Left lung (tissue), 10 donors: ENCODE results near the gene RRP1. TPM values are rescaled to one million over a fixed set of nuclear protein-coding genes. Genes with fewer than 3 reads are reported as not detected.
A peak's percentile ranks its signal among the peaks of the same experiment; 100 is the strongest.
"Not testable (repeated sequence)": the region's sequence is repeated elsewhere in the genome, so short reads cannot be mapped to it uniquely, and the experiment has no call there.

Source experiments
- ATAC-seq: fragments of 200-7000 bp; cut with Tn5 transposase; one replicate; pipeline ENCODE4 v1.9.1; 2020; ENCODE audit warnings: moderate library complexity
- DNase-seq, 4 donors: peaks; one replicate each; pipeline ENCODE4 v3.0.0-alpha.2; 2013 to 2020
- H3K27ac ChIP-seq, 2 donors: fragments of 200-600 bp; sonication (generic) in 1 of 2; one replicate each; pipeline versions ENCODE4 v1.5.0 to v1.8.0; 2020 to 2021
- H3K27me3 ChIP-seq, 2 donors: fragments of 200-600 bp; sonication (generic) in 1 of 2; one replicate each; pipeline versions ENCODE4 v1.5.0 to v1.8.0; 2020 to 2021
- H3K36me3 ChIP-seq, 2 donors: fragments of 200-600 bp; sonication (generic) in 1 of 2; one replicate each; pipeline versions ENCODE4 v1.5.0 to v1.8.0; 2020 to 2021
- H3K4me1 ChIP-seq, 2 donors: fragments of 200-600 bp; one replicate each; pipeline ENCODE4 v1.8.0; 2021
- H3K4me3 ChIP-seq, 2 donors: fragments of 200-600 bp; sonication (generic) in 1 of 2; one replicate each; pipeline versions ENCODE4 v1.5.0 to v1.8.0; 2020 to 2021; ENCODE audit warnings: mild to moderate bottlenecking in 1 of 2
- H3K9me3 ChIP-seq, 2 donors: fragments of 200-600 bp; sonication (generic) in 1 of 2; one replicate each; pipeline versions ENCODE4 v1.5.0 to v1.8.0; 2020 to 2021
- CTCF ChIP-seq, 2 donors: fragments of 200-600 bp; sonication (generic) in 1 of 2; IDR thresholded peaks; one replicate each; pipeline versions ENCODE4 v1.5.0 to v1.8.0; 2021; ENCODE audit warnings: antibody characterized with exemption in 2 of 2
- intact Hi-C, 2 donors: fragments of 100-400 bp; cut with DNase I; formaldehyde crosslinking; loops; one replicate each; pipeline versions ENCODE4 v1.11.2 to v1.14.2; 2022
- polyA plus RNA-seq, 6 donors: library from polyadenylated mRNA; unstranded; fragments of 120-200 nt; gene quantifications; one replicate each; pipeline ENCODE4 v1.2.1, GENCODE V29; 2013; ENCODE audit not compliant: insufficient read length in 6 of 6
- total RNA-seq, 2 donors: library from RNA; stranded (reverse); fragmentation: NEBNext Ultra II Directional; extraction: Animal tissue kit (Norgen Biotek cat#: 25700); gene quantifications; one replicate each; pipeline ENCODE4 v1.2.1, GENCODE V29; 2021
- donor health status: DM: no; HTN: yes; CAD: no.
- donor health status: DM: no; HTN: no; CAD: no.

The RRP1 gene
- total and polyA plus RNA-seq, 8 donors: 16.1 to 28.0 (median 26.2) TPM

GRCh38 chr21:43842742-43843141 is 53.4 kb downstream of the RRP1 start:
- Histone ChIP-seq H3K27me3 (no peaks in the 10 kb centered on the region), H3K36me3 (no peaks in the 10 kb centered on the region), H3K4me1 (peaks cover 0 to 6% of the 10 kb centered on the region in 2 donors), H3K9me3 (no peaks in the 10 kb centered on the region), H3K4me3 (no peak overlapping the region), H3K27ac (no peak overlapping the region)
- intact Hi-C loops: no loop called here
- TF ChIP-seq CTCF (IDR thresholded peaks at IDR 0.05): no peak
- DNase-seq (no peak), ATAC-seq (peak; percentile 27)

- ATAC-seq, H3K4me3 ChIP-seq, DNase-seq, H3K27me3 ChIP-seq, intact Hi-C loops, H3K4me1 ChIP-seq, H3K9me3 ChIP-seq, H3K27ac ChIP-seq, H3K36me3 ChIP-seq: not testable (repeated sequence)
Observed at GRCh38 chr21:43844906-43845305, 55.5 kb downstream of the RRP1 start.

GRCh38 chr21:43845386-43845785 is 56.0 kb downstream of the RRP1 start:
- intact Hi-C loops: no loop called here
- Histone ChIP-seq H3K27me3 (no peaks in the 10 kb centered on the region), H3K4me3 (no peak overlapping the region), H3K36me3 (no peaks in the 10 kb centered on the region), H3K27ac (no peak overlapping the region), H3K9me3 (no peaks in the 10 kb centered on the region), H3K4me1 (peaks cover 0 to 11% of the 10 kb centered on the region in 2 donors)
- DNase-seq (peak in 1 of 4 donors; percentile 39), ATAC-seq (no peak)
- no peak for TF ChIP-seq CTCF (IDR thresholded peaks at IDR 0.05)

GRCh38 chr21:43846430-43846829 is 57.1 kb downstream of the RRP1 start:
- DNase-seq: no peak
- peaks cover 0 to 4% of the 10 kb centered on the region in 2 donors for H3K9me3 ChIP-seq
- H3K4me3 ChIP-seq: no peak overlapping the region
- no peak overlapping the region for H3K27ac ChIP-seq
- no peak for ATAC-seq
- intact Hi-C loops: no loop called here
- peaks cover 0 to 11% of the 10 kb centered on the region in 2 donors for H3K4me1 ChIP-seq
- no peaks in the 10 kb centered on the region for H3K36me3 ChIP-seq
- H3K27me3 ChIP-seq: no peaks in the 10 kb centered on the region
- no peak for TF ChIP-seq CTCF (IDR thresholded peaks at IDR 0.05)

GRCh38 chr21:43847301-43847700 is 57.9 kb downstream of the RRP1 start:
- H3K9me3 ChIP-seq: peaks cover 0 to 4% of the 10 kb centered on the region in 2 donors
- no peak overlapping the region for H3K4me3 ChIP-seq
- no peak for TF ChIP-seq CTCF (IDR thresholded peaks at IDR 0.05)
- H3K27me3 ChIP-seq: no peaks in the 10 kb centered on the region
- H3K27ac ChIP-seq: no peak overlapping the region
- intact Hi-C loops: no loop called here
- ATAC-seq (no peak), DNase-seq (no peak)
- no peaks in the 10 kb centered on the region for H3K36me3 ChIP-seq
- peaks cover 0 to 10% of the 10 kb centered on the region in 2 donors for H3K4me1 ChIP-seq

- no peak for ATAC-seq
- no peak for TF ChIP-seq CTCF (IDR thresholded peaks at IDR 0.05)
- no peak overlapping the region for H3K4me3 ChIP-seq
- H3K4me1 ChIP-seq: peaks cover 0 to 4% of the 10 kb centered on the region in 2 donors
- H3K9me3 ChIP-seq: peaks cover 0 to 4% of the 10 kb centered on the region in 2 donors
- H3K27ac ChIP-seq: no peak overlapping the region
- DNase-seq: peak in 1 of 4 donors; percentile 71
- no peaks in the 10 kb centered on the region for H3K27me3 ChIP-seq
- intact Hi-C loops: no loop called here
- no peaks in the 10 kb centered on the region for H3K36me3 ChIP-seq
Observed at GRCh38 chr21:43848771-43849170, 59.4 kb downstream of the RRP1 start.
